Left lobe of liver (tissue), 2 donors: ENCODE results near the gene SLC6A6. TPM values are rescaled to one million over a fixed set of nuclear protein-coding genes. Genes with fewer than 3 reads are reported as not detected.

ENCODE experiments used
- ATAC-seq: fragments of 200-7000 bp; cut with Tn5 transposase; one replicate; pipeline ENCODE4 v1.9.1; 2020; ENCODE audit warnings: mild to moderate bottlenecking, moderate library complexity
- DNase-seq: peaks from one replicate; pipeline ENCODE4 v3.0.0-alpha.2; 2020; ENCODE audit warnings: low spot score
- total RNA-seq: library from RNA; stranded (reverse); gene quantifications from one replicate; pipeline ENCODE4 v1.2.1, GENCODE V29; 2021
- donor health status: DM: no; HTN: no; CAD: no; lungs with moderate emphysema.
- donor health status: DM: no; HTN: yes; CAD: no.

SLC6A6 gene
- total RNA-seq, 1 donor from 2014 or later = 3.2 TPM

DNA sequence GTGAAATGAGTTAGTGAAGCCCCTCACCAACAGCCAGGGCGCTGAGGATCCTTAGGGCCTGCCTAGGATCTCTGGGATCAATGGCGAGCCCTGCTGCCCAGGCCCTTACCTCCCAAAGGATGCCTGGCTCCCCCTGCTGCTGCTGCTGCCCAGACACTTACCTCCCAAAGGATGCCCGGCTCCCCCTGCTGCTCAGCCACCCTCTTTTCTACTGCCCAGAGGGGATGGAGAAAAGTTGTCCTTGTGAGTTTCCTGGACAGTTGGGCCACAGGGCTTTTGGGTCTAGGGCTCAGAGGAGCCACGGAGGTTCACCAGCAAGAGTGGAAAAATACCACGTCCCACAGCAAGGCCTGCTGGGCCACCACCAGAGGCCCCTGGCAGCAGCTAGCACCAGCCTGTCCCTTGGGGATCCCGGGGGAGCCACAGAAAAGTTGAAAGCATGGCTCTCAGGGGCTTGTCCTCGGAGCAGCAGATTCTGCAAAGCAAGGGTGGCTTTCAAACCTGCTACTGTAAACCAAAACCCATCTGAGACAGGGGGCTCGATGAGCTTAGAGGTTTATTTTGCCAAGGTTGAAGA is 59.4 kb downstream of the SLC6A6 start:
- ATAC-seq (peak; percentile 85), DNase-seq (no peak)

DNA sequence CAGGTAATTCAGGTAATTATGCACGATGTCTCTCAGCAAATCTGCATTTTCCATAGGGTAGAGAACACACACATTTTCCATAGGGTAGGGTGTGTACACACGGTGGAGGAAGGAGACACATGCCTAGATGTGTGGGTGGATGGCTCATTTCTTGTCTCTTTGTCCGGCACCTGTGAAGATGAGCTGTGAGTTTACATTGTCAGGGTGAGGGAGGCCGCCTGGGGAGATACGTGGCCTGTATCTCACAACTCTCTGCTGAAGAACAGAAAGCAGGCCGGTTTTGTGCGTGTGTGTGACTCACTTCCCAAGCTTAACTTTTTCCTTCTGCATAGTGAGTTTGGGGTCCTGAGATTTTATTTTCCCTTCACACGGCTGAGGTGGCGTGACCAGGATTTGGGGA is 60.3 kb downstream of the SLC6A6 start:
- no peak for DNase-seq
- ATAC-seq = no peak

DNA sequence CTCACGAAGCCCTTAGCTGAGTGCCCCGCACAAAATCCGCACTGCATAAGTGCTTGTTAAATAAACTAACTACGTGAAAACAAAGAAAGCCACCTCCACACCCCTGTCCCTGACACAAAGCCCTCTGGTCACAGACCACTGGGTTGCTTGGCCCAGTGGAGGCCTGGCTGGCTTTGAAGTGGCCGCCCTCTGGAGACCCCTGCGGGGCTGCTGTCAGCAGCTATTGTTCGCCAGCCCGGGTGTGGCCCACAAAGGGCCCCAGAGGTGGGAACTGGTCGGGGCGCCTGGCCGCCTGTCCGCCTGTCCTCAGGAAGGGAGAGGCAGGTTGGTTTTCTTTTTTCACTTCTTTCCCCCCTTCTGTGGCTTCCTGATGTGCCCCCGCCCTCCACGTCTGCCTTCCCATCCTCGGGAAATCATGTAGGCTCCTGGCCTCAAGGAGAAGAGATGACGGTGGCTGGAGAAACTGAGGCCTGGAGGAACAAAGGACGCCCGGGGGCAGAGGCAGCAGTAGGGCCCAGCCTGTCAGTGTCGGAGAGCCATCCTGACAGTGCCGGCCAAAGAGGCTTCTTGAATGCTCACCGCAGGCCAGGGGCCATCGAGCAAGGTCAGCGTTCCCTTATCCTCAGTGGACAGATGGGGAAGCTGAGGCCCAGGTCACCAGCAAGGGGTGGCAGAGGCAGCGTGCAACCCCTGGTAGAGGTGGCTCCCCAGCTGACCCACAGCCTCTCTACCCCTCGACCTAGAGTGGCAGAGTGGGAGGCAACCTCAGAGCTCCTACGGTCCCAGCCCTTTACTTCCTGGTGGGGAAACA is 61.1 kb downstream of the SLC6A6 start:
- no peak for DNase-seq
- no peak for ATAC-seq

DNA sequence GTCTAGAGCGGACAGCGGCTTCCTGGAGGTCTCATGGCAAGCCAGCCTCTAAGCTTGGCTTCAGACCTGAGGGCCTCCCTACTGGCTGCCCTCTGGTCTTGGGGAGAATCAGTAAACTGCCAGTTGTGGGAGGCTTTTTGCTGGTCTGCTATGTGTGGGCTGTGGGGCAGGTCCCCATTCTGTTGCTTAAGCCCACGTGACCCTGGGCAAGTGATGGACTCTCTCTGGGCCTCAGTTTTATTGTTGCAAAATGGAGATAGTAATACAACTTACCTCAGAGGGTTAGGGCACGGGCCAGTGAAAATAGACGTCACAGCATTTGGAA is 61.7 kb downstream of the SLC6A6 start:
- no peak for ATAC-seq
- DNase-seq = no peak

DNA sequence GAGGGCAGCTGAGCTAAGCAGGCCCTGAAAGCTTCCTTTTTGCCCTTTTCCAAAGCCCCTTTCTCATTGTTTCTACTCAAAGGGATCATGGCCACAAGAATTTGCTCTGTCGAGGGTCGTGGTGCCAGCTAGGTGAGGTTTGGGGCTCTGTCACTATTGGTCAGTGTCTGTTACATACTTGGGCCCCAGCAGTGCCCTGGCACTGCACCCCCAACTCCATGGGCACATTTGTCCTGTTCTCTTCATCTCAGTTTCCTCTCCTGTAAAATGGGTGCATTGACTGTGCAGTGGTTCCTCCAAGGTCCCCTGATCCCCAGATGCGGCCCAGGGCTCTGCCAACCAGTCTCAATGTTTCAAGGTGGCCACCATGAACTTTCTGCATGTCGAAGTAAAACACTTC is 62.1 kb downstream of the SLC6A6 start:
- ATAC-seq = no peak

DNA sequence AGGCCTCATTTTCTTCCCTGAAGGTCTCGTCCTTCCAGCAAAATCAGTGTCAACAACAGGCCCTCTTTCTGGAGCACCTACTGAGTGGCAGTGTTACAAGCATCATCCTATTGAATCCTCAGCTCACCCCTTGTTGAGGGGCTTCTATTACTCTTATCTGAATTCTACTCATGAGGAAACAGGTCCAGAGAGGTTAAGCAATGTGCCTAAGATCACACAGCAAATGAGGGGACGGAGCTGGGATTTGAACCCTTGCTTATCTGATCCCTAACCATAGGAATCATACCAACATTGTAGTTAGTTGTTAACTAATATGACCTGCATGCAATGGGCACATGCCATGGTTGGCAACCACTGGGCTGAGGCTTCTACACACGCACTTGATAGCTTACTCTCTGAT is 63.0 kb downstream of the SLC6A6 start:
- ATAC-seq (no peak), DNase-seq (no peak)

More for the DNA sequence above, 62.1 kb downstream of the SLC6A6 start:
- no peak for DNase-seq

DNA sequence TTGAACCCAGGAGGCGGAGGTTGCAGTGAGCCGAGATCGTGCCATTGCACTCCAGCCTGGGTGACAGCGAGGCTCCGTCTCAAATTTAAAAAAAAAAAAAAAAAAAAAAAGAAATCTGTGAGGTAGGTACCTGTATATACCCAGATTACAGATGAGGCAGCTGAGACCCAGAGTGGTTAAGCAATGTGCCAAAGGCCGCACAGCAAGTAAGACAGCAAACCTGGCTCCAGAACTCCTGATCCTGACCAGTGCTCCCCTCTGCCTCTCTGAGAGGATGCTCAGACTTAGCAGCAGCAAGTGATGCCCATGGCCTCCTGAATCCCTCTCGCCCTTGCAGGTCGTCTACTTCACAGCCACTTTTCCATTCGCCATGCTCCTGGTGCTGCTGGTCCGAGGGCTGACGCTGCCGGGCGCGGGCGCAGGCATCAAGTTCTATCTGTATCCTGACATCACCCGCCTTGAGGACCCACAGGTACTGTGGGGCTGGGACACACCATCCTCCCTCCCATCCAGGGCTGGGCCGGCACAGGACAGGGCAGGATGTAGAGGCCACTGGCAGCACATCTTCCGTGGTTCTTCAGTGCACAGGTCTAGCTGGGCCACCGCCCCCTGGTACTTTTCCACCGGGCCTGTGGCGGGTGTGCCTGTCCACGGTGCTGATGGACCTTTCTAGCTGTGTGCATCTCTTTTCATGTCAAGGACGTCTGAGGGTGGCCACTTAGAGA is 63.9 kb downstream of the SLC6A6 start:
- no peak for ATAC-seq
- DNase-seq = no peak

DNA sequence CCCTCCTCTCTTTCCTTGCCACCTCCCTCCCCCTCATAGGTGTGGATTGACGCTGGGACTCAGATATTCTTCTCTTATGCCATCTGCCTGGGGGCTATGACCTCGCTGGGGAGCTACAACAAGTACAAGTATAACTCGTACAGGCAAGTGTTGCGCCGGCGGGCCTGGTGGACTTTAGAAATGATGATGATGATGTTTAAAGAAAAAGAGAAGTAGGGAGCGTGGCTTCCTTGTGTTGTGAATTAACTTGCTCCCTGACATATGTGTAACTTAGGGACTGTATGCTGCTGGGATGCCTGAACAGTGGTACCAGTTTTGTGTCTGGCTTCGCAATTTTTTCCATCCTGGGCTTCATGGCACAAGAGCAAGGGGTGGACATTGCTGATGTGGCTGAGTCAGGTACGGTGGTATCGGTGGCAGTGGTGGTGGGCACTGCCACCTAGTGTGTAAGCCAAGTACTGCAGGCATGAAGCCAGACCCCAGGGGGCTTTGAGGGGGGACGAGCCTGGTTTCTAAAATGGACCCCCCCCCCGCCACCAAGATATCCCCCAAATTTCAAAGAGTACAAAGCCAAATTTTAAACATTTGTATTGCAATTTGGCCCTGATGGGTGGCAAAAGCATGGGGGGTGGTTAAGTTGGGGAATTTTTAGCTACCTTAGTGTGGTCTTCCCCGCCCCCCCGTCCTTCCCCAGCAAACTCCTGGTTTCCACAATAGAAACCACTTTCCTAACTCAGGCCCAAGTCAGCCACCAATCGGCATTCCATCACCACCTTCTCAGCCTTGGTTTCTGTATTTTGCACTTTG is 65.6 kb downstream of the SLC6A6 start:
- DNase-seq (no peak), ATAC-seq (peak; percentile 94)

DNA sequence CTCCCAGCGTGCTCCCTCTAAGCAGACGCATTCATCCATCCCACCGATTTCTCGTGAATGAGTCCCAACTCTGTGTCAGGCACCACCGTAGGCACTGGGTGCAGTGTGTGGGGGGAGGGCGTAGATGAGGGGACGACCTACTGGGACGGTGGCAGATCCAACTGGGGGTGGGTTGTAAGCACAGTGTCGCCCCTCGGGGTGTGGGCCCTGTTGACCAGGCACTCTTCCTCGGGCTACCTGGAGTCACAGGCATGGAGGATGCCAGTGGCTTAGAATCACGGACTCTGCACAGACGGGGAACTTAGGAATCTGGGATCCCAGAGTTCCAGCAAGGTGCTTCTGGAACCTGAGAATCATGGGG is 66.2 kb downstream of the SLC6A6 start:
- DNase-seq (no peak), ATAC-seq (no peak)

DNA sequence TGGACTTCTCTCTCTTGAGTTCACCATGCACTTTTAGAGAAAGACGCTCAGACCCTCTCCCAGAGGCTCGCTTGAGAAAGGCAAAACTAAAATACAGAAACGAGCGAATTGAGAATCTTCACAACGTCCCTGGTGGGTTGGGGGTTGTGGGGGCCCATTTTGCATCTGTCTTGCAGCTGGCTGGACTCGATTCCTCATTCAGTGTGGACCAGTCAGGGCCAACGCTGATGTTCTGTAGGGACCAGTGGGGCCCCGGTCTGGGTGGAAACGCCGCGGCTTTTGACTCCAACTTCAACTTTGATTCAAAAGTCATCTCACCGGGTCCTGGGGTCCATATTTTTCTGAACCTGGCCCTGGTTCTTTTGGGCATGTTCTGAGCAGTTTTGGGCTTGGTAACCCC is 68.1 kb downstream of the SLC6A6 start:
- DNase-seq (no peak), ATAC-seq (no peak)

DNA sequence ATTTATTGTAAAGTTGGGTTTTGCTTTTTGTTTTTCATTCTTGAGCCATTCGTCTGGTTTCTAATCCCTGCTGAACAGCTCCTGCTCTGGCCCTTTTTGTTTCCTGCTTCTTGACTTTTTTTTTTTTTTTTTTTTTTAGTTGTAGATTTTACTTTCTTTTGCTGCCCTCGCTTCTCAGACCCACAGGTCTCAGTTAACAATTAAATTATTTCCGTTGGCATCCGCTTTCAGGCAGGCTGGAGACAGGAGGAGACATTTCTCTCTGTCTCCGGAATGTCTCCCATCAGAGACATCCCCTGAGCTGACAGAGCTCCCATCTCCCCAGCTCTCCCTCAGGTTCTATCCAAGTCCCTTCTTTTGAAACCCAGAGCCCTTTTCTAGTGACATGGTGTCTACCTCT is 68.6 kb downstream of the SLC6A6 start:
- DNase-seq = no peak
- ATAC-seq = no peak

DNA sequence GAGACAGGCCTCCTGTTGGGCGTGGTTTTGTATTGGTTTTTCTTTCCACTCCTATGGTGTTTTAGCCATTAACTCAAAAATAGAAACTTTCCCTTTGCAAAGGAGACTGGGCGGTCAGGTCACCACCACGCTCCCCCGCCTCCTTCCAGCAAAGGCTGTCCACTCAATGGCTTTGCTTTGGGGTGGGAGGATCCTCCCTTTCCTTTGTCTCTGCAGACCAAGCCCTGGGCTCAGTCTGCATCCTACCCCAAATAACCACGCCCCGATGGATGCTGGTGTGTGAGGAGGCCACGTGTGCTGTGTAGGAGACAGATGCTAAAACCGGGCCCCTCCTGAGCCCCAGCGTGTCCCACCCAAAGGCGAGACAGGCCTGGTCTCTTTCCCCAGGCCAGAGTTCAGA is 69.3 kb downstream of the SLC6A6 start:
- ATAC-seq (no peak), DNase-seq (no peak)

DNA sequence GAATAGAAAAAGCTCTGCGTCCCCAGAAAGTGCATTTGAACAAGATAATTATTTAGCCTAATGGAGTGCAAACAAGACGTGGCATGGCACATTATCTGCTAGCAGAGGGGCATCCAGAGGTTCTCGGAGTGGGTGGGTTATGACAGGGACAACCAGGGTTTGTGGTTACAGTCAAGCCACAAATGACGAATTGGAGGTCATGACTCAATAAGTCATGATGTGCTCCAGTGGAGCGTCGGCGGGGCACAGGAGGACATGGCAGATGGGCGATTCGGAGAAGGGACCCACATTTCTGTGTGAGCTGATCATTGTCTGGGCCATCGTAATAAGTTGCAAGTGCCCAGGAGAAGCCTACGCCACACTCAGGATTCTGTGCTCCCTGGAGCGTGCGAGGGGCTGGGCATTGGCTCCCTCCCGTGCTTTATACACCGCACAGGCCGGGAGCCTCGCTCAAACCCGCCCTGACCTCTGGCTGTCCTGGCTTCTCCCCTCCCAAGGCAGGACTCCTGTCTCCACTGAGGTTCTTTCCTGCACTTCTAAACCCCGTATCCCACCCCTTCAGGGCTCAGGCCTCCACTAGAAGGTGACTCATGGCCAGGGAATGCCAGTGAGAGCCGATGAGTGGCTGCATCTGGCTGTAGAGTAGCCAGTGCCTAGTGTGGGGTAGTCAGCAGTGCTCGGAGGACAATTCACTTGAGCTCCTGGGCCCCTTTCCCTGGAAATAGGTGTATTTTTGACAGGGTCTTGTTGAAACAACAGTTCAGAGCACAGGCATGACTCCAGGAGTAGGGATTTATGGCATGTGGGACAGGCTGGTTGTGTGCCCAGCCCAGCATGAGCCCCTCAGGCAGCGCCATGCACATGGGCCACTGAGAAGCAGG is 70.3 kb downstream of the SLC6A6 start:
- ATAC-seq = no peak

DNA sequence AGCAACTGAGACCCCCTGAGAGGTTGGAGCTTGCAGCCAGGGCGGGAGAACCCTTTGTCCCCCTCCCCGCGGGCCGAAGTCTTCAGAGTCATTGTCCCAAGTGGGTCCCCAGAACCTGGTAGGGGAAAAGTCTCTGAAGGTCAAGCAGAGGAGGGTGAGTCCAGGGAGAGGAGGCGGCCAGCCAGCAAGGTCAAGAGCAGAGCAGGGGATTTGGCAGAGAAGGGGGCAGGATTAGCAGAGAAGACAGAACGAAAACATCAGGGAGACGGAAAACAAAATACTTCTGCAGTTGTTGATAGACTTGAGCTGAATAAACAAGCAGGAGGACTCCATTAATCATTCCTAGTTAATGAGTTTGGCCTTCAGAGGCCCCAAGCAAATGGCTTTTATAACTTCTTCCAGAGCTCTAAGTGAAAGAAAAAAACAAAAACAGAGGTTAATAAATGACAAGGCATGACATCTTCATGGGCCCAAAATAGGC is 71.0 kb downstream of the SLC6A6 start:
- ATAC-seq = no peak
- no peak for DNase-seq

More for the DNA sequence above, 70.3 kb downstream of the SLC6A6 start:
- DNase-seq = no peak

DNA sequence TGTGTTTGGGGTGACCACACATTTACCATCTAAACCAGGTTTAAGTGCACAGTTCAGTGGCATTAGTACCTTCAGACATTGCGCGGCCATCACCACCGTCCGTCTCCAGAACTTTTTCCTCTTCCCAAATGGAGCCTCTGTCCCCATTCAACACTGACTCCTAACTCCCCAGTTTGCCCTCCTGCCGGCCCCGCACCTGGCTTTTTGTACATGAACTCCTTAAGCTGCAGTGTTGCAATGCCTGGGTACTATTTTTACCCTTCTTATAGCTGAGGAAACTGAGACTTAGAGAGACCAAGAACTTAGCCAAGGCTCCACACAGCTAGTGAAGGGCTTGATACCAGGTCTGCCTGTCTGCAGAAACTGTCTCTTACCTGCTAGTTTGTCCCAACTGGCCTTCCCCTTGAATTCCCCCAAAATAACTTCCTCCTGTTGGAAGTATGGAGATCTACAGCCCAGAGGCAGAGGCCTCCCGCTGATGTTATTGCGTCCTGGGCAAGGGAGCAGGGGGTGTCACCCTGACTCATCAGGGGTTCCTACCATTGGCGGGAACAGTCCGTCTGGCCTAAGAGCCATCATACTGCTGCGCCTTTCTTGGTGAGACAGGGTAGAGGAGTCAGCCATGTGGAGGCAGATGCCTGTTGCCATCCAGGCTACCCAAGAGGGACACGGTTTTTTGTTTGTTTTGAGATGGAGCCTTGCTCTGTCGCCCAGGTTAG is 72.1 kb downstream of the SLC6A6 start:
- DNase-seq (no peak), ATAC-seq (no peak)

DNA sequence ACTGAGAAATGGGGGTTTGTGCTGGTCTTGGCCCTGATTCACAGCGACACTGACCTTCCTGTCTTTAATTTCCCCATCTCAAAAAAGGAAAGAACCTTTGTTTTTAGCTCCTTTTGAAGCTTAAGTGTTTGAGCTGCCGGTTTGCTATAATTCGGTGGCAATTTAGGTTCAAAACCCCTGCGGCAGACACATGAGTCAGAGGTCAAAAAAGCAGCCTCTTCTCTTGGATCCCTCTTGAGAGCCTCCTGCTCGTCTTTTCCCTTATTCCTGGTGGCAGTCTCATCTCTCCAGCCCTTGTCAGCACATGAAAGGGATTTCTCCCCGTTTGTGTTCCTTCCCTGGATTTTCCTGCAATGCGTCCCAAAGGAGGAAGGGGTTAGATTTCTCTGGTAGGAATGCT is 73.2 kb downstream of the SLC6A6 start:
- DNase-seq (no peak), ATAC-seq (no peak)

DNA sequence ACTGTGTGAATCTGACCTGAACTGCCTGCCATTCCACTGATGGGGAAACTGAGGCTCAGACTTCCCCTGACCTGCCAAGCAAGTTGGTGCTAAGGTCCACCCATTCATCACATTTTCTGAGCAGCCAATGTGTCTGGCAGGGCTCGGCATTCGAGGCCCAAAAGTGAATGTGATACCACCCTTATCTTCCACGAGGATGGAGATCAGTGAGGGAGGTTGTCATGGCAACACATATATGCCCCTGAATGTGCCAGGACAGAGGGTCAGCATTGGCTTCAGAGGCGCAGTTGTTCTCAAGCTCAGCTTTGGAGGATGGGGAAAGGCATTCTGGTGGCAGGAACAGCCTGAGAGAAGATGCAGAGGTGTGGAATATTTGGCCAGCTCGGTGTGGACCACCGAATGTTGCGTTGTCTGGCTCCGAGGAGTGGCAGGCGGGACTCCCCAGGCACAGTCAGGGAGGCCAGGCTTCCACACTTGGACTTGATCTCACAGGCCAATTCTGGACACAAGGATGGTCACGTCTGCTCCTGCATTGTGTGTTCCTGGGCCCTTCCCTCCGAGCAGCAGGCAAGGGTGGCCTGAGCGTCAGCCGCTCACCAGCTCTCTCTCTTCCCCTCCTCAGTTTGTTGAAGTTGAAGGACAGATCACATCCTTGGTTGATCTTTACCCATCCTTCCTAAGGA is 74.3 kb downstream of the SLC6A6 start:
- DNase-seq = no peak
- ATAC-seq = no peak

DNA sequence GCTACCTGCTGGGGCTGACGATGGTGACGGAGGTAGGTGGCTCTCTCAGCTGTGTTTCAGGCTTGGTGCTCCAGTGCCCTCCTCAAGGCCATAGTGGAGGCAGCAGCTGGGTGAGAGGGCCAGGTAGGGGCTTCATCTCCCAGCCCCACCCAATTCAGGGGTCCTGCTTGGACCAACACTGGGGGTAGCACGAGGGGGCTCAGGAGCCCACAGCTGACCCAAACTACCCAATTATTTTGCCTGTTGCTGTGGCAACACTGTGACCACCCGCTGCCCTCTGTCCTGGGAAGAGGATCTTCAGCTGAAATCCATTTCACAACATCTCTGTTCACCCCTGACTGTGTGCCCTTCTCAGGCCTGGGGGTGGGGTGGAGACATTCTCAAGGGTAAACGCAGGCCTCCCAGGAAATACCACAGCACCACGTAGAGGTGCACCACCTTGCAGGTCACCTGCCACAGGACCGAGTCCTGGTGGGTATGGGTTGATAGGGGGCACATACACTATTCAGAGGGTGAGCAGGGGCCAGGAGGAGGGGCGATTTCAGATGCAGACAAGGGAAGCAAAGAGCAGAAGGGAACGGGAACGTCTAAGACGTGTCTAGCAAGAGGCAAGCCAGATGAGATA is 75.0 kb downstream of the SLC6A6 start:
- DNase-seq = no peak
- no peak for ATAC-seq
